K562 (cell line): ENCODE measurements around the gene TOR1A. TPM values are rescaled to one million over a fixed set of nuclear protein-coding genes. Genes with fewer than 3 reads are reported as not detected.

Experiments
- ATAC-seq: fragments of 200-7000 bp; cut with Tn5 transposase; 3 replicates; pipeline ENCODE4 v1.9.1; 2020; ENCODE audit warnings: moderate library complexity
- BruUV-seq: library from RNA; stranded (reverse); fragments of 400-500 nt; replicated peaks from 2 replicates; lab custom pipeline; 2021; lab: Mats Ljungman, UMichigan
- CTCF ChIA-PET: fragments of 300-600 bp; formaldehyde crosslinking; extraction: SDS; loops from one replicate; lab custom pipeline; 2021; ENCODE audit warnings: low intra/inter-chr PET ratio; lab: Yijun Ruan, JAX
- POLR2A ChIA-PET: fragments of 300-600, 350-650 bp; sonication (Branson Sonifier 250); formaldehyde crosslinking; extraction: SDS; loops from one replicate; lab custom pipeline; 2021; ENCODE audit warnings: antibody characterized with exemption, inconsistent platforms; lab: Yijun Ruan, JAX
- DNase-seq, 4 experiments: peaks; one replicate each; pipeline versions ENCODE4 v3.0.0 to v3.0.0-alpha.2; 2011 to 2018; ENCODE audit warnings: low spot score in 3 of 4, mixed read lengths in 3 of 4; ENCODE audit errors: extremely low read depth in 1 of 4
- FAIRE-seq: peaks from 2 replicates; lab custom pipeline; 2011; peaks lifted over from hg19 to GRCh38; lab: Jason Lieb, UNC
- H2AFZ ChIP-seq: 2 replicates; pipeline ENCODE4 v1.6.0; 2011; ENCODE audit warnings: low read depth, low read length, control low read depth, inconsistent platforms
- H3K27ac ChIP-seq: fragments of 200-600 bp; 3 replicates; pipeline ENCODE4 v1.8.0; 2011; ENCODE audit warnings: low read depth, mild to moderate bottlenecking, control low read depth, inconsistent platforms, low read length, moderate library complexity, mixed read lengths; ENCODE audit errors: extremely low read depth
- H3K27me3 ChIP-seq, 2 experiments: fragments of 300-600 bp in 1 of 2; 2 replicates in 1 of 2; 3 replicates in 1 of 2; pipeline versions ENCODE4 v1.6.0 to v1.8.0; 2011; ENCODE audit warnings: inconsistent platforms in 2 of 2, low read length in 2 of 2, mild to moderate bottlenecking in 1 of 2, mixed read lengths in 1 of 2, moderate library complexity in 1 of 2; ENCODE audit not compliant: control insufficient read depth in 2 of 2, insufficient read depth in 2 of 2
- H3K36me3 ChIP-seq: fragments of 300-600 bp; 3 replicates; pipeline ENCODE4 v1.8.0; 2011; ENCODE audit warnings: mild to moderate bottlenecking, low read length, inconsistent platforms; ENCODE audit not compliant: control insufficient read depth, insufficient read depth
- H3K4me1 ChIP-seq, 2 experiments: fragments of 200-600 bp in 1 of 2; replicated peaks in 1 of 2; 2 replicates in 1 of 2; 3 replicates in 1 of 2; pipeline versions ENCODE4 v1.5.1 to v1.8.0; 2011; ENCODE audit warnings: inconsistent platforms in 2 of 2, low read length in 2 of 2, mild to moderate bottlenecking in 1 of 2, mixed read lengths in 1 of 2, moderate library complexity in 1 of 2; ENCODE audit not compliant: control insufficient read depth in 2 of 2, insufficient read depth in 2 of 2
- H3K4me2 ChIP-seq: 2 replicates; pipeline ENCODE4 v1.6.1; 2011; ENCODE audit warnings: low read length, control low read depth, inconsistent platforms, mixed read lengths; ENCODE audit not compliant: insufficient read depth
- H3K4me3 ChIP-seq: fragments of 200-600 bp; sonication (generic), shearing (Covaris generic); 2 replicates; pipeline ENCODE4 v1.5.1; 2016; ENCODE audit warnings: control low read depth, inconsistent platforms
- H3K79me2 ChIP-seq: fragments of 200-600 bp; 3 replicates; pipeline ENCODE4 v1.8.0; 2011; ENCODE audit warnings: low read length, inconsistent platforms; ENCODE audit not compliant: control insufficient read depth, insufficient read depth
- H3K9ac ChIP-seq, 2 experiments: 2 replicates each; pipeline versions ENCODE4 v1.6.0 to v1.6.1; 2011; ENCODE audit warnings: low read depth in 2 of 2, low read length in 2 of 2, control low read depth in 1 of 2, inconsistent platforms in 1 of 2, mild to moderate bottlenecking in 1 of 2, mixed read lengths in 1 of 2; ENCODE audit not compliant: insufficient read depth in 1 of 2
- H3K9me1 ChIP-seq: one replicate; pipeline ENCODE4 v1.6.0; 2011; ENCODE audit warnings: inconsistent platforms, mild to moderate bottlenecking, low read length, moderate library complexity; ENCODE audit not compliant: control insufficient read depth, insufficient read depth
- H3K9me3 ChIP-seq: replicated peaks from 2 replicates; pipeline ENCODE4 v1.5.1; 2011; ENCODE audit warnings: low read depth, low read length, inconsistent platforms; ENCODE audit not compliant: control insufficient read depth, insufficient read depth
- H4K20me1 ChIP-seq: replicated peaks from 2 replicates; pipeline ENCODE4 v1.6.1; 2011; ENCODE audit warnings: low read length, inconsistent platforms, mixed read lengths; ENCODE audit not compliant: control insufficient read depth, insufficient read depth
- ARID3B ChIP-seq: fragments of 250-450 bp; sonication (Bioruptor Pico); IDR thresholded peaks from 2 replicates; pipeline ENCODE4 v1.4.0; 2020; ENCODE audit warnings: borderline replicate concordance
- CREBBP ChIP-seq: IDR thresholded peaks from one replicate; pipeline ENCODE4 v1.6.1; 2012; ENCODE audit warnings: low read depth, mild to moderate bottlenecking, control low read depth, inconsistent platforms, low read length
- HDAC2 ChIP-seq: fragments of 450-650 bp; IDR thresholded peaks from 2 replicates; pipeline ENCODE4 v1.6.1; 2016; ENCODE audit warnings: mild to moderate bottlenecking
- HDAC6 ChIP-seq: IDR thresholded peaks from 2 replicates; pipeline ENCODE4 v1.6.1; 2012; ENCODE audit warnings: low read depth, mild to moderate bottlenecking, control low read depth, inconsistent platforms, low read length, moderate library complexity
- NCOR1 ChIP-seq: fragments of 450-650 bp; IDR thresholded peaks from 2 replicates; pipeline ENCODE4 v1.6.1; 2016; ENCODE audit warnings: mild to moderate bottlenecking, moderate library complexity
- NUFIP1 ChIP-seq: fragments of 450-650 bp; IDR thresholded peaks from 2 replicates; pipeline ENCODE4 v1.6.1; 2018; ENCODE audit not compliant: partially characterized antibody
- PTBP1 ChIP-seq: fragments of 200-400 bp; formaldehyde crosslinking; IDR thresholded peaks from 2 replicates; pipeline ENCODE4 v1.6.1; 2017; ENCODE audit warnings: low read depth, low read length
- RBM15 ChIP-seq: fragments of 200-400 bp; formaldehyde crosslinking; IDR thresholded peaks from 2 replicates; pipeline ENCODE4 v1.6.1; 2018; ENCODE audit warnings: mild to moderate bottlenecking, low read length, moderate library complexity; ENCODE audit not compliant: insufficient read depth
- ZFP36 ChIP-seq: fragments of 150-350 bp; IDR thresholded peaks from 2 replicates; pipeline ENCODE4 v1.6.1; 2018; ENCODE audit warnings: low read length, low read depth; ENCODE audit not compliant: partially characterized antibody
- ZNF347 ChIP-seq: fragments of 450-650 bp; formaldehyde crosslinking; IDR thresholded peaks from 2 replicates; pipeline ENCODE4 v1.4.0; 2020; ENCODE audit warnings: low read depth, mild to moderate bottlenecking, moderate library complexity
- ZNF436 ChIP-seq: fragments of 250-450, 450-650 bp; sonication (Bioruptor Pico); formaldehyde crosslinking; IDR thresholded peaks from 2 replicates; pipeline ENCODE4 v1.7.0; 2020; ENCODE audit warnings: mild to moderate bottlenecking
- WGBS: fragments of 100-300 bp; shearing (Covaris generic); methylation state at CpG from one replicate; pipeline ENCODE4 v1.1.6; 2016; ENCODE audit warnings: low coverage, mixed read lengths; ENCODE audit not compliant: insufficient coverage; ENCODE audit errors: missing lambda C conversion rate; 5-methylcytosine and 5-hydroxymethylcytosine counted together
- in situ Hi-C: fragments of 300-500 bp; cut with MboI; formaldehyde crosslinking; loops from 4 replicates; pipeline ENCODE4 v1.15.0; 2018; ENCODE audit warnings: inconsistent platforms, mixed read lengths
- intact Hi-C: fragments of 100-400 bp; cut with micrococcal nuclease; formaldehyde crosslinking; loops from 2 replicates; pipeline ENCODE4 v1.14.2; 2022
- polyA plus RNA-seq, 8 experiments: library from polyadenylated mRNA; depleted of rRNA in 4 of 8; stranded (reverse) in 5 of 8; unstranded in 3 of 8; fragments of >200 nt; fragmentation: Nextera tagmentation in 2 of 8; fragmentation: Illumina TruSeq in 1 of 8; extraction: Ambion mirVana in 2 of 8; extraction: Trizol in 1 of 8; gene quantifications; 2 replicates each; pipeline versions ENCODE4 v1.2.1 to v1.2.3, GENCODE V29; 2011 to 2014; ENCODE audit warnings: inconsistent platforms in 1 of 8, missing spikeins in 1 of 8
- total RNA-seq, 7 experiments: library from RNA; depleted of rRNA in 6 of 7; stranded (reverse); fragments of >200 nt in 6 of 7; fragmentation: Illumina TruSeq in 2 of 7; extraction: Trizol in 2 of 7; gene quantifications; 2 replicates each; pipeline versions ENCODE4 v1.2.1 to v1.2.3, GENCODE V29; 2011 to 2021; ENCODE audit warnings: low replicate concordance in 1 of 7

Gene TOR1A
- total and polyA plus RNA-seq, 9 of the 15 experiments (the other 6 are each of a cell fraction or from before 2014, with no cell fraction given), result 4.5 to 85.8 (median 51.3) TPM

GRCh38 chr9:129809346-129809745 lies 14.6 kb downstream of the TOR1A start:
- CTCF ChIA-PET, result no interaction called here
- intact Hi-C loops (no loop called here), in situ Hi-C loops (no loop called here)
- peaks cover 80% of the 10 kb centered on the region for H3K36me3 ChIP-seq
- no peak overlapping the region for H2AFZ ChIP-seq
- H3K9ac ChIP-seq, result 0 out of 4 replicates have a peak overlapping the region, but pooled peaks of 1 of the 2 experiments have one; percentile 10
- WGBS, result 85% methylated on average over 11 of the region's 11 CpGs
- H3K4me3 ChIP-seq, result no peak overlapping the region
- ATAC-seq, result no peak
- peaks cover 8% of the 10 kb centered on the region for H4K20me1 ChIP-seq
- H3K9me1 ChIP-seq, result peaks cover 6% of the 10 kb centered on the region
- H3K27me3 ChIP-seq, result no peaks in the 10 kb centered on the region
- no peak for TF ChIP-seq ZFP36
- TF ChIP-seq ZNF347, result no peak
- TF ChIP-seq HDAC2, result no peak
- TF ChIP-seq NCOR1, result no peak
- no peak for TF ChIP-seq RBM15
- no peak for TF ChIP-seq ZNF436 (CRISPR knock-in tag)
- no peak for TF ChIP-seq CREBBP
- TF ChIP-seq ARID3B (CRISPR knock-in tag), result no peak
- TF ChIP-seq NUFIP1, result no peak
- no peak for TF ChIP-seq HDAC6
- no peak for TF ChIP-seq PTBP1
- no peak overlapping the region for H3K27ac ChIP-seq
- H3K4me2 ChIP-seq, result no peak overlapping the region
- no peak for FAIRE-seq
- no peaks in the 10 kb centered on the region for H3K9me3 ChIP-seq
- no TSS peak for BruUV-seq
- DNase-seq, result no peak
- H3K79me2 ChIP-seq, result peaks cover 1% of the 10 kb centered on the region; the same call in 1 of the 3 replicates
- POLR2A ChIA-PET, result interaction anchor here (0.6 to 5.8 kb wide), 10 partner anchors 9 to 95 kb away, joined by 3 to 49 read pairs (median 4); partner anchors contain the start of gene TOR1A
- peaks cover 4 to 11% of the 10 kb centered on the region in 2 experiments; a peak in 3 of 5 replicates for H3K4me1 ChIP-seq
